Hepatic stellate cell (primary cell): ENCODE results near the gene SAMD11.
"Not testable (repeated sequence)": the region's sequence is repeated elsewhere in the genome, so short reads cannot be mapped to it uniquely, and the experiment has no call there.

Experiments
- DNase-seq: peaks from one replicate; pipeline ENCODE4 v3.0.0; 2011; ENCODE audit warnings: low spot score

The SAMD11 gene

GRCh38 chr1:923131-923990 is at the start of gene SAMD11:
TSS of gene SAMD11 (plus strand) at chr1:923923. CDS start at chr1:924432, 509 bp downstream.
- peak; percentile 87 for DNase-seq

- DNase-seq: not testable (repeated sequence)
Observed at GRCh38 chr1:876428-877208, 47.1 kb upstream of the SAMD11 start.

- DNase-seq: not testable (repeated sequence)
Observed at GRCh38 chr1:877209-877986, 46.3 kb upstream of the SAMD11 start.

GRCh38 chr1:880511-880910 is 43.2 kb upstream of the SAMD11 start:
- not testable (repeated sequence) for DNase-seq

- DNase-seq: not testable (repeated sequence)
Observed at GRCh38 chr1:880915-881314, 42.8 kb upstream of the SAMD11 start.

GRCh38 chr1:886311-886710 is 37.4 kb upstream of the SAMD11 start:
- no peak for DNase-seq

- no peak for DNase-seq
Observed at GRCh38 chr1:886760-887159, 37.0 kb upstream of the SAMD11 start.

GRCh38 chr1:888297-888696 is 35.4 kb upstream of the SAMD11 start:
- no peak for DNase-seq

GRCh38 chr1:889774-890173 is 33.9 kb upstream of the SAMD11 start:
- not testable (repeated sequence) for DNase-seq

- DNase-seq: not testable (repeated sequence)
Observed at GRCh38 chr1:890234-890633, 33.5 kb upstream of the SAMD11 start.

GRCh38 chr1:890661-891060 is 33.1 kb upstream of the SAMD11 start:
- DNase-seq: no peak

- no peak for DNase-seq
Observed at GRCh38 chr1:897226-897625, 26.5 kb upstream of the SAMD11 start.

- DNase-seq: not testable (repeated sequence)
Observed at GRCh38 chr1:897951-898350, 25.8 kb upstream of the SAMD11 start.

- DNase-seq: no peak
Observed at GRCh38 chr1:899636-900317, 23.9 kb upstream of the SAMD11 start.

- no peak for DNase-seq
Observed at GRCh38 chr1:901108-901859, 22.4 kb upstream of the SAMD11 start.

GRCh38 chr1:902802-903201 is 20.9 kb upstream of the SAMD11 start:
- DNase-seq: no peak

GRCh38 chr1:903305-903704 is 20.4 kb upstream of the SAMD11 start:
- no peak for DNase-seq

- DNase-seq: peak; percentile 6
Observed at GRCh38 chr1:903721-904271, 19.9 kb upstream of the SAMD11 start.

- peak; percentile 84 for DNase-seq
Observed at GRCh38 chr1:904310-904950, 19.3 kb upstream of the SAMD11 start.
